Lower leg skin (tissue), 3 donors: ENCODE results near the gene RNF5.

Experiments
- CTCF ChIP-seq, 3 donors: fragments of 450-650 bp; IDR thresholded peaks; one replicate each; pipeline ENCODE4 v1.5.1; 2016; ENCODE audit warnings: antibody characterized with exemption in 3 of 3, mild to moderate bottlenecking in 3 of 3, moderate library complexity in 2 of 3
- POLR2A ChIP-seq, 2 donors: fragments of 450-650 bp; IDR thresholded peaks; one replicate each; pipeline ENCODE4 v1.6.1; 2016 to 2017; ENCODE audit warnings: antibody characterized with exemption in 2 of 2, mild to moderate bottlenecking in 1 of 2, moderate library complexity in 1 of 2

GRCh38 chr6:32154514-32155161, 23.6 kb upstream of the RNF5 start:
- TF ChIP-seq POLR2A (IDR thresholded peaks at IDR 0.05) (no peak), CTCF (IDR thresholded peaks at IDR 0.05) (peak in 1 of 3 donors; percentile 70)
